HepG2 (cell line): ENCODE measurements around the gene KRT73.

Experiments
- TF ChIP-seq, protein P1 (sequence below): IDR thresholded peaks from 2 replicates; pipeline ENCODE4 v1.6.1; 2012; ENCODE audit warnings: low read length, improper control_type of control experiment
- TF ChIP-seq, protein P2 (sequence below): sonication (generic); formaldehyde crosslinking; IDR thresholded peaks from 2 replicates; pipeline ENCODE4 v1.5.0; 2020; ENCODE audit warnings: mild to moderate bottlenecking, missing genetic modification reagents, moderate library complexity

DNA sequence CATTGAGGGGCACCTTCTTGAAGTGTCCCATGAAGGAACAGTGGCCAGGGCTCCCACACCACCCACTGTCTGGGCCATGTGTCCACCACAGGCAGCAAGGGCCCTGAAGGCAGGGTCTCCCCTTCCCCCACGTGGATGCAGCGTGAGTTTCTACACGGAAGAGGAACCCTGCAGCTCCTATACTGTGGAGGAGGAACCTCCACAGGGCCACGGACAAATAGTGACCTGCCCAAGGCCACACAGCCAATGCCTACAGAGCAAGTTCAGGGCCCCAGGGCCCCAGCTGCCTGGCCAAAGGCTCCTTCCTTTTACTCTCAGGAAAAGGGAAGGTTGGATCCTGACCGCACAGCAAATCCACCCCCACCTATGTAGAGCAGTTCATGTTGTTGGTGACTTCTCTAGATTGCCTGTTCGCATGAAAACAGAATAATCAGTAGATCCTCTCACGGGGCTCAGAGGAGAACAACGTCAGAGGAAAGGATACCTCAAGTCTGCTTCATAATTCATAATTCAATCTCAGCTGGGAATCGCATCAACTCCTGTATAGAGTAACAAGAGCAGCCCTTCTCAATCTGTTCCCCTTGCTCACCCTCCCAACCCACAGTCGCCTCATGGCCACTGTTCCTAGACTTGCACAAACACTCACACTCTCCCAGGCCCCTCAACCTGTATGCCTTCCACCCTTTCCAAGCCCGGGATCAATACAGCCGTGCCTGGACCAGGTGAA lies 11.1 kb upstream of the KRT73 start:
- TF ChIP-seq, protein P1, sequence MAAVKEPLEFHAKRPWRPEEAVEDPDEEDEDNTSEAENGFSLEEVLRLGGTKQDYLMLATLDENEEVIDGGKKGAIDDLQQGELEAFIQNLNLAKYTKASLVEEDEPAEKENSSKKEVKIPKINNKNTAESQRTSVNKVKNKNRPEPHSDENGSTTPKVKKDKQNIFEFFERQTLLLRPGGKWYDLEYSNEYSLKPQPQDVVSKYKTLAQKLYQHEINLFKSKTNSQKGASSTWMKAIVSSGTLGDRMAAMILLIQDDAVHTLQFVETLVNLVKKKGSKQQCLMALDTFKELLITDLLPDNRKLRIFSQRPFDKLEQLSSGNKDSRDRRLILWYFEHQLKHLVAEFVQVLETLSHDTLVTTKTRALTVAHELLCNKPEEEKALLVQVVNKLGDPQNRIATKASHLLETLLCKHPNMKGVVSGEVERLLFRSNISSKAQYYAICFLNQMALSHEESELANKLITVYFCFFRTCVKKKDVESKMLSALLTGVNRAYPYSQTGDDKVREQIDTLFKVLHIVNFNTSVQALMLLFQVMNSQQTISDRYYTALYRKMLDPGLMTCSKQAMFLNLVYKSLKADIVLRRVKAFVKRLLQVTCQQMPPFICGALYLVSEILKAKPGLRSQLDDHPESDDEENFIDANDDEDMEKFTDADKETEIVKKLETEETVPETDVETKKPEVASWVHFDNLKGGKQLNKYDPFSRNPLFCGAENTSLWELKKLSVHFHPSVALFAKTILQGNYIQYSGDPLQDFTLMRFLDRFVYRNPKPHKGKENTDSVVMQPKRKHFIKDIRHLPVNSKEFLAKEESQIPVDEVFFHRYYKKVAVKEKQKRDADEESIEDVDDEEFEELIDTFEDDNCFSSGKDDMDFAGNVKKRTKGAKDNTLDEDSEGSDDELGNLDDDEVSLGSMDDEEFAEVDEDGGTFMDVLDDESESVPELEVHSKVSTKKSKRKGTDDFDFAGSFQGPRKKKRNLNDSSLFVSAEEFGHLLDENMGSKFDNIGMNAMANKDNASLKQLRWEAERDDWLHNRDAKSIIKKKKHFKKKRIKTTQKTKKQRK, result no peak
- TF ChIP-seq, protein P2, sequence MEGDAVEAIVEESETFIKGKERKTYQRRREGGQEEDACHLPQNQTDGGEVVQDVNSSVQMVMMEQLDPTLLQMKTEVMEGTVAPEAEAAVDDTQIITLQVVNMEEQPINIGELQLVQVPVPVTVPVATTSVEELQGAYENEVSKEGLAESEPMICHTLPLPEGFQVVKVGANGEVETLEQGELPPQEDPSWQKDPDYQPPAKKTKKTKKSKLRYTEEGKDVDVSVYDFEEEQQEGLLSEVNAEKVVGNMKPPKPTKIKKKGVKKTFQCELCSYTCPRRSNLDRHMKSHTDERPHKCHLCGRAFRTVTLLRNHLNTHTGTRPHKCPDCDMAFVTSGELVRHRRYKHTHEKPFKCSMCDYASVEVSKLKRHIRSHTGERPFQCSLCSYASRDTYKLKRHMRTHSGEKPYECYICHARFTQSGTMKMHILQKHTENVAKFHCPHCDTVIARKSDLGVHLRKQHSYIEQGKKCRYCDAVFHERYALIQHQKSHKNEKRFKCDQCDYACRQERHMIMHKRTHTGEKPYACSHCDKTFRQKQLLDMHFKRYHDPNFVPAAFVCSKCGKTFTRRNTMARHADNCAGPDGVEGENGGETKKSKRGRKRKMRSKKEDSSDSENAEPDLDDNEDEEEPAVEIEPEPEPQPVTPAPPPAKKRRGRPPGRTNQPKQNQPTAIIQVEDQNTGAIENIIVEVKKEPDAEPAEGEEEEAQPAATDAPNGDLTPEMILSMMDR, result no peak
